PC-3 (cell line): ENCODE measurements around the gene LCLAT1.

Source experiments
- CTCF ChIP-seq: fragments of 300-600 bp; sonication (generic); conservative IDR thresholded peaks from 2 replicates; pipeline ENCODE4 v1.5.1; 2017; ENCODE audit warnings: antibody characterized with exemption, low read depth, mild to moderate bottlenecking, low read length
- EZH2 ChIP-seq: fragments of 300-600 bp; sonication (generic); IDR thresholded peaks from one replicate; pipeline ENCODE4 v1.6.1; 2017; ENCODE audit warnings: antibody characterized with exemption, mild to moderate bottlenecking, low read length; ENCODE audit not compliant: unreplicated experiment

DNA sequence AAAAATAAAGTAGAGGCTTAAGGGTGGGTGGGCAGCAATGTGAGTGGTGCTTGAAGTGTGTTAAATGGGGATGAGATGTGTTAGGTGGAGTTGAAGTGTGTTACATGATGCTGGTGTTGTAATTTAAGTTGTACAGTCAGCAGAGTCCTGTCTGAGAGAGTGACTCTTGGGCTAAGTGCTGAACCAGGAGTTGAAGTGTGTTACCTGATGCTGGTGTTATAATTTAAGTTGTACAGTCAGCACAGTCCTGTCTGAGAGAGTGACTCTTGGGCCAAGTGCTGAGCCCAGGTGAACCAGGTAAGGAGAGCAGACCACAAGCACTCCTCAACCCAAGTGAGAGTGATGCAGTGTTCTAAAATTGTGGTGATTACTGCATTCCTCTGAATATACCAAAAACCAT, 40.6 kb downstream of the LCLAT1 start:
- TF ChIP-seq CTCF (no peak), EZH2 (no peak)
